ENCODE data around the gene JUP. TPM values are rescaled to one million over a fixed set of nuclear protein-coding genes. Genes with fewer than 3 reads are reported as not detected.

The JUP gene
- total RNA-seq, 3 donors from 2014 or later = 107 to 158 (median 121) TPM

GRCh38 chr17:41740506-41740905, 46.0 kb downstream of the JUP start:
- TF ChIP-seq CTCF (IDR thresholded peaks at IDR 0.05) (no peak), POLR2A (IDR thresholded peaks at IDR 0.05) (no peak), POLR2AphosphoS5 (IDR thresholded peaks at IDR 0.05) (no peak)
- no peak for DNase-seq (ENCODE audit: low spot score in 2 of 2)
- no peaks in the 10 kb centered on the region for H3K4me1 ChIP-seq
- no peak overlapping the region for H3K27ac ChIP-seq
- H3K36me3 ChIP-seq = no peaks in the 10 kb centered on the region
- H3K4me3 ChIP-seq = no peak overlapping the region
- no peaks in the 10 kb centered on the region for H3K9me3 ChIP-seq
- intact Hi-C loops (cut with DNase I; ENCODE audit: low total_unique reads) = no loop called here
- peaks cover 6 to 19% of the 10 kb centered on the region in 2 donors for H3K27me3 ChIP-seq

- DNase-seq (ENCODE audit: low spot score in 2 of 2) = no peak
- Histone ChIP-seq H3K4me3 (no peak overlapping the region), H3K27ac (peak overlapping the region; percentile 3 to 48), H3K27me3 (peaks cover 9 to 26% of the 10 kb centered on the region in 2 donors), H3K36me3 (no peaks in the 10 kb centered on the region), H3K9me3 (no peaks in the 10 kb centered on the region), H3K4me1 (peaks cover 5% of the 10 kb centered on the region in 2 donors)
- no peak for TF ChIP-seq POLR2AphosphoS5 (IDR thresholded peaks at IDR 0.05)
- no peak for TF ChIP-seq POLR2A (IDR thresholded peaks at IDR 0.05)
- no peak for TF ChIP-seq CTCF (IDR thresholded peaks at IDR 0.05)
- intact Hi-C loops (cut with DNase I; ENCODE audit: low total_unique reads) = loop anchor here (5.0 kb wide), 1 partner anchor 62 kb away; no protein-coding TSS in a partner anchor
These were observed 46.7 kb downstream of the JUP start for GRCh38 chr17:41739661-41740352.

DNA sequence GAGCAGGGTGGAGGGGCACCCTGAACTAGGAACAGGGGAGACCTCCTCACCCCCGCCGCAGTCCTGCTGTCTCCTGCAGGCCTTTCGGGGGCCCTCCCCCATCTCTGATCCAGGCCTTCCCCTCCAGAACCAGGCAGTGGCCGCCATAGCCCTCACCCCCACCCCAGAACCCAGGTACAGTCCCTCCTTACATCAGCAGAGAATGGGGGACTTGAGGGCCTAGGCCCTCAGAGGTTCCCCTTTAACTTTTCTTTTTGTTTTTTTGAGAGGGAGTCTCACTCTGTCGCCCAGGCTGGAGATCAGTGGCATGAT, 47.8 kb downstream of the JUP start:
- TF ChIP-seq POLR2A (IDR thresholded peaks at IDR 0.05) (no peak), CTCF (IDR thresholded peaks at IDR 0.05) (no peak), POLR2AphosphoS5 (IDR thresholded peaks at IDR 0.05) (no peak)
- no peak overlapping the region for H3K4me3 ChIP-seq
- H3K9me3 ChIP-seq = no peaks in the 10 kb centered on the region
- intact Hi-C loops (cut with DNase I; ENCODE audit: low total_unique reads) = loop anchor here (5.0 kb wide), 1 partner anchor 64 kb away; no protein-coding TSS in a partner anchor
- no peak overlapping the region for H3K27ac ChIP-seq
- H3K27me3 ChIP-seq = peaks cover 10 to 37% of the 10 kb centered on the region in 2 donors
- H3K4me1 ChIP-seq = peaks cover 10% of the 10 kb centered on the region in 2 donors
- H3K36me3 ChIP-seq = no peaks in the 10 kb centered on the region
- DNase-seq (ENCODE audit: low spot score in 2 of 2) = no peak

DNA sequence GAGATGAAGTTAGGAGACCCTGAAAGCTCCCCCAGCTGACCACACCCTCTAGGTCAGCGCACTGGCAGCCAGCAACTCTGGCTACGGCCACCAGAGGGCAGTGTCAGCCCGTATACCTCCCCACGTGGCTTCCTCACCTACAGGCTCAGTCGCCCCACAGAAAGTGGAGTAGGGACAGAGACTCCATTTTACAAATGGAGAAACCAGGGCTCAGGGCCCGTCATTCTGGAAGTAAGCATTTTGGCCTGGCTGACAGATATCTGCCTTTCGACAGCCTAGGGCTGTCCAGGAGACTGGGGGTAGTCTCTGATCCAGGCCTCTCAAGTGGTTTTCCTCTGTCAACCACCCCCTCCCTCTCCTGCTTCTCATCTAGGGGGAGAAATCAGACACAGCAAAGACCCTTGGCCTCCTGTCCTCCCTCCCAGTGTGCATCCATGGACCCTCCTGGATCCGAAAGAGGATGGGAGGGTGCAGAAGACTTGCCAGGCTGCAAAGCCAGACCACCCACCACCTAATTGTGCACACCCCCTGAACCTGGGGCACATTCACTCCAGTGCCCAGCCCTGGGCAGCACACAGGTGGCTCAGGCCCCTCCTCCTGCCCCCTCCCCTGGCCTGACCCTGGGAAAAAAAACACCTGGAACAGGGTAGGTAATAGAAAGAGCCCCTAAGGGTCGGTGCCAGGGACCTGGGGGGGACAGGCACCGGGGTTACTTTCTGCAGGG, 48.3 kb downstream of the JUP start:
- intact Hi-C loops (cut with DNase I; ENCODE audit: low total_unique reads) = loop anchor here (5.0 kb wide), 1 partner anchor 64 kb away; no protein-coding TSS in a partner anchor
- TF ChIP-seq POLR2AphosphoS5 (IDR thresholded peaks at IDR 0.05) (peak in 2 of 3 donors; percentile 45 to 55), POLR2A (IDR thresholded peaks at IDR 0.05) (no peak), CTCF (IDR thresholded peaks at IDR 0.05) (peak; percentile 95 to 99 (median 98))
- H3K27me3 ChIP-seq = peaks cover 10 to 41% of the 10 kb centered on the region in 2 donors
- H3K36me3 ChIP-seq = no peaks in the 10 kb centered on the region
- DNase-seq (ENCODE audit: low spot score in 2 of 2) = peak; percentile 76 to 83
- peaks cover 10% of the 10 kb centered on the region in 2 donors for H3K4me1 ChIP-seq
- H3K4me3 ChIP-seq = no peak overlapping the region
- H3K9me3 ChIP-seq = no peaks in the 10 kb centered on the region
- no peak overlapping the region for H3K27ac ChIP-seq

- intact Hi-C loops (cut with DNase I; ENCODE audit: low total_unique reads) = loop anchor here (5.0 kb wide), 1 partner anchor 65 kb away; no protein-coding TSS in a partner anchor
- no peak for TF ChIP-seq CTCF (IDR thresholded peaks at IDR 0.05)
- no peak for TF ChIP-seq POLR2A (IDR thresholded peaks at IDR 0.05)
- TF ChIP-seq POLR2AphosphoS5 (IDR thresholded peaks at IDR 0.05) = no peak
- Histone ChIP-seq H3K27me3 (peaks cover 10 to 41% of the 10 kb centered on the region in 2 donors), H3K4me3 (no peak overlapping the region), H3K9me3 (no peaks in the 10 kb centered on the region), H3K27ac (no peak overlapping the region), H3K4me1 (peaks cover 10% of the 10 kb centered on the region in 2 donors), H3K36me3 (no peaks in the 10 kb centered on the region)
- DNase-seq (ENCODE audit: low spot score in 2 of 2) = no peak
These were observed 48.9 kb downstream of the JUP start for GRCh38 chr17:41737680-41738023.

Data from breast epithelium (tissue), 4 donors.